H1 (cell line): ENCODE measurements around the gene HOTAIR.

ENCODE experiments used
- NRF1 ChIP-seq: IDR thresholded peaks from 2 replicates; pipeline ENCODE4 v1.6.1; 2011; ENCODE audit warnings: mild to moderate bottlenecking, low read depth, low read length, improper control_type of control experiment
- POLR2A ChIP-seq, 2 experiments: IDR thresholded peaks; 1 replicate in 1 of 2; 2 replicates in 1 of 2; pipeline ENCODE4 v1.6.1; 2011; ENCODE audit warnings: low read depth in 2 of 2, low read length in 2 of 2, mild to moderate bottlenecking in 2 of 2; ENCODE audit errors: control extremely low read depth in 1 of 2
- SIN3A ChIP-seq, 2 experiments: IDR thresholded peaks in 1 of 2; conservative IDR thresholded peaks in 1 of 2; 2 replicates each; pipeline ENCODE4 v1.6.1; 2011 to 2012; ENCODE audit warnings: low read length in 2 of 2, improper control_type of control experiment in 1 of 2, low read depth in 1 of 2, mild to moderate bottlenecking in 1 of 2
- TEAD4 ChIP-seq: IDR thresholded peaks from 2 replicates; pipeline ENCODE4 v1.6.1; 2012; ENCODE audit warnings: low read depth, low read length, inconsistent platforms, mixed read lengths
- ZNF274 ChIP-seq: IDR thresholded peaks from 2 replicates; pipeline ENCODE4 v1.7.0; 2012; ENCODE audit warnings: low read length, borderline replicate concordance; ENCODE audit errors: extremely low read depth

DNA sequence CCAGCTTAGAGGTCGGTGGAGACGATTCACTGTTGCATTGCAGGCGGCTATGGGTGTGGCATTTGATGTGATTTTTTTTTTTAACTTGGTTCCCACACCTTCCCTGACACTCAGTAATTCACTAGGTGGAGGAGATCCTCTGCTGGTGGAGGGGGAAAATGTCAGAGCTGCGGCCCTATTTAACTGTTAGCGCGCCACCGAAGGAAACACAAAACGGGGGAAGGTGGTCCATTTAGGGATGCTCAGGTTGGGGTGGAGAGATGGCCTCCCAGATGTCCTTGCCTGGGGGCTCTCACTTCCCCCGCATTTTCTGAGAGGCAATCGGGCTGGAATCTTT lies 24.3 kb downstream of the HOTAIR start:
- TF ChIP-seq ZNF274 (no peak), POLR2A (IDR thresholded peaks at IDR 0.05; ENCODE audit: control extremely low read depth in 1 of 2, low read depth in 2 of 2, low read length in 2 of 2) (no peak), SIN3A (conservative IDR thresholded peaks at IDR 0.05 in 1 of 2, IDR thresholded peaks at IDR 0.05 in 1 of 2; ENCODE audit: low read depth in 1 of 2, low read length in 2 of 2) (no peak), TEAD4 (no peak), NRF1 (no peak)
